KBM-7 (cell line): ENCODE data around the gene RXRA.

Experiments
- DNase-seq: peaks from one replicate; pipeline ENCODE4 v3.0.0-alpha.2; 2015
- in situ Hi-C: fragments of 300-500 bp; cut with MboI; formaldehyde crosslinking; loops from 2 replicates; pipeline ENCODE4 v1.14.3; 2020; ENCODE audit warnings: low sequenced_read_pairs, low pct_unique_long_range_greater_than_20kb, mixed read lengths

Gene RXRA

GRCh38 chr9:134433101-134433500 lies 106.8 kb downstream of the RXRA start:
- in situ Hi-C loops, result no loop called here
- no peak for DNase-seq

- in situ Hi-C loops, result no loop called here
- DNase-seq, result no peak
Measured at GRCh38 chr9:134433909-134434882, 107.9 kb downstream of the RXRA start.

GRCh38 chr9:134434894-134435506 lies 108.7 kb downstream of the RXRA start:
- DNase-seq, result no peak
- in situ Hi-C loops, result no loop called here

- DNase-seq, result no peak
- in situ Hi-C loops, result no loop called here
Measured at GRCh38 chr9:134435550-134436378, 109.5 kb downstream of the RXRA start.

GRCh38 chr9:134436379-134436762 lies 110.1 kb downstream of the RXRA start:
- no peak for DNase-seq

GRCh38 chr9:134436911-134437310 lies 110.7 kb downstream of the RXRA start:
- in situ Hi-C loops, result no loop called here

More at GRCh38 chr9:134436379-134436762, 110.1 kb downstream of the RXRA start:
- in situ Hi-C loops, result no loop called here

GRCh38 chr9:134437403-134438194 lies 111.3 kb downstream of the RXRA start:
- in situ Hi-C loops, result no loop called here

More at GRCh38 chr9:134436911-134437310, 110.7 kb downstream of the RXRA start:
- no peak for DNase-seq

GRCh38 chr9:134438195-134438788 lies 112.0 kb downstream of the RXRA start:
- no peak for DNase-seq
- in situ Hi-C loops, result no loop called here

More at GRCh38 chr9:134437403-134438194, 111.3 kb downstream of the RXRA start:
- no peak for DNase-seq

- DNase-seq, result no peak
- in situ Hi-C loops, result no loop called here
Measured at GRCh38 chr9:134439368-134439784, 113.1 kb downstream of the RXRA start.

GRCh38 chr9:134440636-134441226 lies 114.5 kb downstream of the RXRA start:
- DNase-seq, result no peak
- in situ Hi-C loops, result no loop called here

GRCh38 chr9:134441227-134442084 lies 115.2 kb downstream of the RXRA start:
- no peak for DNase-seq
- in situ Hi-C loops, result no loop called here

GRCh38 chr9:134442085-134442474 lies 115.8 kb downstream of the RXRA start:
- DNase-seq, result peak; percentile 14

GRCh38 chr9:134442486-134443173 lies 116.4 kb downstream of the RXRA start:
- no peak for DNase-seq
- in situ Hi-C loops, result no loop called here

More at GRCh38 chr9:134442085-134442474, 115.8 kb downstream of the RXRA start:
- in situ Hi-C loops, result no loop called here

- in situ Hi-C loops, result no loop called here
- peak; percentile 88 for DNase-seq
Measured at GRCh38 chr9:134443174-134444037, 117.2 kb downstream of the RXRA start.

GRCh38 chr9:134444038-134444315 lies 117.7 kb downstream of the RXRA start:
- in situ Hi-C loops, result no loop called here
- DNase-seq, result no peak

- in situ Hi-C loops, result no loop called here
- no peak for DNase-seq
Measured at GRCh38 chr9:134445000-134445399, 118.7 kb downstream of the RXRA start.
